Measurements from ENCODE around the gene SLC16A9.
A peak's percentile ranks its signal among the peaks of the same experiment; 100 is the strongest.

SLC16A9 gene

GRCh38 chr10:59625721-59626522 is 83.7 kb downstream of the SLC16A9 start:
- DNase-seq = peak; percentile 87

- no peak for DNase-seq
Measured at GRCh38 chr10:59624951-59625350, 84.7 kb downstream of the SLC16A9 start.

- no peak for DNase-seq
Measured at GRCh38 chr10:59624136-59624535, 85.5 kb downstream of the SLC16A9 start.

- peak; percentile 23 for DNase-seq
Measured at GRCh38 chr10:59623133-59624121, 86.2 kb downstream of the SLC16A9 start.

GRCh38 chr10:59622320-59623132 is 87.1 kb downstream of the SLC16A9 start:
- peak; percentile 71 for DNase-seq

- DNase-seq = no peak
Measured at GRCh38 chr10:59621771-59622170, 87.9 kb downstream of the SLC16A9 start.

- no peak for DNase-seq
Measured at GRCh38 chr10:59618666-59619065, 91.0 kb downstream of the SLC16A9 start.

GRCh38 chr10:59617996-59618395 is 91.7 kb downstream of the SLC16A9 start:
- DNase-seq = peak; percentile 27

GRCh38 chr10:59611048-59611447 is 98.6 kb downstream of the SLC16A9 start:
- no peak for DNase-seq

- DNase-seq = no peak
Measured at GRCh38 chr10:59607970-59608369, 101.7 kb downstream of the SLC16A9 start.

- peak; percentile 82 for DNase-seq
Measured at GRCh38 chr10:59606551-59606961, 103.1 kb downstream of the SLC16A9 start.

GRCh38 chr10:59601985-59602384 is 107.7 kb downstream of the SLC16A9 start:
- DNase-seq = no peak
